Activated CD4-positive, alpha-beta T cell treated with anti-CD3 and anti-CD28 coated beads, Interleukin-2, amount 10 ng/mL, durations not matched to agents 24 days and 14 days (primary cell): ENCODE measurements around the gene FN3KRP. TPM values are rescaled to one million over a fixed set of nuclear protein-coding genes. Genes with fewer than 3 reads are reported as not detected.
A peak's percentile ranks its signal among the peaks of the same experiment; 100 is the strongest.
"Not testable (repeated sequence)": the region's sequence is repeated elsewhere in the genome, so short reads cannot be mapped to it uniquely, and the experiment has no call there.

Source experiments
- DNase-seq: peaks from one replicate; pipeline ENCODE4 v3.0.0; 2022
- H3K27ac Mint-ChIP-seq: one replicate; pipeline ENCODE4 v1.8.0; 2022; ENCODE audit warnings: mild to moderate bottlenecking, mixed read lengths
- H3K27me3 Mint-ChIP-seq: one replicate; pipeline ENCODE4 v1.8.0; 2022; ENCODE audit warnings: mixed read lengths
- H3K36me3 Mint-ChIP-seq: one replicate; pipeline ENCODE4 v1.8.0; 2022; ENCODE audit warnings: low read depth, mild to moderate bottlenecking, mixed read lengths
- H3K4me1 Mint-ChIP-seq: one replicate; pipeline ENCODE4 v1.8.0; 2021; ENCODE audit warnings: mixed read lengths
- H3K4me3 Mint-ChIP-seq: one replicate; pipeline ENCODE4 v1.8.0; 2022; ENCODE audit warnings: mild to moderate bottlenecking, moderate library complexity, mixed read lengths
- H3K9me3 Mint-ChIP-seq: one replicate; pipeline ENCODE4 v1.8.0; 2021; ENCODE audit warnings: mixed read lengths
- intact Hi-C: fragments of 100-400 bp; cut with micrococcal nuclease; formaldehyde crosslinking; loops from one replicate; pipeline ENCODE4 v1.15.1; 2023
- total RNA-seq: library from RNA; stranded (reverse); gene quantifications from 2 replicates; pipeline ENCODE4 v1.2.3, GENCODE V29; 2022

The FN3KRP gene
- total RNA-seq, 1 donor from 2014 or later = 43.4 TPM

DNA sequence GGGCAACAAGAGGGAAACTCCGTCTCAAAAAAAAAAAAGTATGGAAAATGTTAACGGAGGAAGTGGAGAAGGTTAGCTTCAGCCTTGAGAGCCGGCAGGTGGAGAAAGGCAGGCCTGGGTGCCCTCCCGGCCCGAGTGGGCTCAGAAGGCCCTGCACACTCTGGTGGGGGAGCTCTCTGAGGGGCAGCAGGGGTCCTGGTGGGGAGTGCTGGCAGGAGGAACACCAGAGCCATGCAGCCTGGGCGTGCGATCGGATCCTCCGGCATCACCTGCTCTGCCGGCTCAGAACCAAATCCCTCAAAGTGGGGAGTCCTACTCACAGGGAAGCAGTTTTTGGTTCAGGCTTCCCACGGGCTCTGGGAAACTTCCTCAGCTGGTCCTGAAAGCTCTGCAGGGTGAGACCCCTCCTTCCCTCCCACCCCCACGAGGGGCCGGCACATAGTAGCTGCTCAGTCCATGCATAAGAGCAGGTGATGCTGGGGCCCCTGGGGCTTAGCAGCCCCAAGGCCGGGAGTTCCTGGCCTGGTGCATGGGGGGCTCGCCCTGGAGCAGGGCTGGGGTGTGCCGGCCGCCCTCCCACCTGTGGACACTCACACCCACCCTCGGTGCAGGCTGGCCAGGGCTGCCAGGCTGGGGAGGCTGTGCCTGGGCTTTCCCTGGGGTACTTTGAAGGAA is 20.1 kb downstream of the FN3KRP start:
- no peaks in the 10 kb centered on the region for H3K4me1 Mint-ChIP-seq
- no peak overlapping the region for H3K4me3 Mint-ChIP-seq
- DNase-seq = no peak
- peaks cover 20% of the 10 kb centered on the region for H3K9me3 Mint-ChIP-seq
- no peak overlapping the region for H3K27ac Mint-ChIP-seq
- intact Hi-C loops = no loop called here
- H3K36me3 Mint-ChIP-seq = peaks cover 38% of the 10 kb centered on the region
- H3K27me3 Mint-ChIP-seq = no peaks in the 10 kb centered on the region

DNA sequence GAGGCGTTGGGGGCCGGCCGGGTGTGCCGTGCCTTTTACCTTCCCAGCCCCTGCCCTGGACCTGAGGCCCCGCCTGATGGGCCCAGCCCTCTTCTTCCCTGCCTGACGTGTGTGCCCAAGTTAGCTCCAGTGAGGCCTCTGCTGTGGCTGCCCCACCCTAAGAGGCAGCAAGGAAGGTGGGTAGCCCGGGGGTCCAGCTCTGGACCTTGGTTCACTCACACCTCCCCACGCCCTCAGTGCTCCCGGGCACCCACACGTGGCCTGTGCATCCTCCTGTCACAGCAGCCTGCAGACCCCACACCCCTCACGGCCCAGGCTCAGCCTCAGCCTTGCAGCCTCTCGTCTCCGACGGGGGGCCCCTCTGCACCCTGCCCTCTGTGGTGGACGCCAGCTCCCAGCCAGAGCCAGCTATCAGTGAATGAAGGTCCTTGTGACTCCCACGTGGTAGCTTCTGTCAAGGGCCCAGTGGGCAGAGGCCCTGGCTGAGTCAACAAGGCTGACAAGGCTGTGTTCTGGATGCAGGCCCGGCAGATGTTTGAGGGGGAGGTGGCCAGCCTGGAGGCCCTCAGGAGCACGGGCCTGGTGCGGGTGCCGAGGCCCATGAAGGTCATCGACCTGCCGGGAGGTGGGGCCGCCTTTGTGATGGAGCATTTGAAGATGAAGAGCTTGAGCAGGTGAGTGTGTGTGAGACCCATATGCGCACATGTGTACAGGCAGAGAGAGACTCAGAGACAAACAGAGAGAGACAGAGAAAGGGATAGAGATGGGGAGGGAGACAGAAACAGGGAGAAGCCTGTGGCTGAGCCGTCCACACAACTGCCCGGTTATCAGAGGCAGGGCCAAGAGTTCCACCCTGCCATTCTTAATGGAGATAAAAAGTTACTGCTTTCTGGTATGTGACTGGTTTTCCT is 21.7 kb downstream of the FN3KRP start:
- no peak for DNase-seq
- H3K4me3 Mint-ChIP-seq = no peak overlapping the region
- intact Hi-C loops = no loop called here

DNA sequence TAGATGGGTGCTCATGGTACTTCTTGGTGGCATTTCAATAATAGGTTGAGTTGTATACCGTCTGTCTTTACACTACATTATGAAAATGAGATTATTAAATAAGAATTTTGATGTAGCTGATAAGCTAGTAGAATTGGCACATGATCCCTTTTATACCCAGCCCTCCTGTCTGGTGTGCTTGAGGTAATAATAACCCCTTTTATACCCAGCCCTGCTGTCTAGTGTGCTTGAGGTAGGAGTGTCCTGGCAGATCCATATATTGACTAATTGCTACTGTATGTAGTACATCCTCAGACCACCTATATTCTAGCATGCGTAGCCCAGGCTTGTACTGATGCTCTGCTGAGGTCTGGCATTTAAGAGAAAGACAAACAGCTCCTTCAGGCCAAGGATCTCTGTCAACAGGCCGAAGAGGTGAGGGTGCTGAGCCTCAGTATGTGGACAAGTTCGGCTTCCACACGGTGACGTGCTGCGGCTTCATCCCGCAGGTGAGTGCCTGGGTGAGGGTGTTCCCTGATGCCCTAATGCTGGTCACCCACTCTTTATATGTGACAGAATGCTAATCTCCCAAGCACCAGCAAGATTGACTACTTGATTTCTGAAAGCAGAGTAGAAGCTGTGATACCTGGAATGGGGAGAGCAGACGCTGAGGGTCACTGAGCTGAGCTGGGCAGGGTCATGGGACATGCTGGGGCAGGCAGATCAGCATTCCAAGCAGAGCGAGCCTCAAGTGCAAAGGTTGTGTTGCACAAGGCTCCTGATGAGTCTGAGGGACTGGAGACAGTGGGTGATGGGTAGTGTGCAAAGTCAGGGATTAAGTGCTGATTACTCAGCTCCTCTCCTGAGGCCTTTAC is 24.6 kb downstream of the FN3KRP start:
- intact Hi-C loops = no loop called here
- H3K4me1 Mint-ChIP-seq = no peaks in the 10 kb centered on the region
- DNase-seq = no peak
- H3K27ac Mint-ChIP-seq = no peak overlapping the region
- H3K27me3 Mint-ChIP-seq = no peaks in the 10 kb centered on the region
- peaks cover 24% of the 10 kb centered on the region for H3K36me3 Mint-ChIP-seq
- H3K4me3 Mint-ChIP-seq = no peak overlapping the region
- H3K9me3 Mint-ChIP-seq = peaks cover 19% of the 10 kb centered on the region

More for the DNA sequence above, 21.7 kb downstream of the FN3KRP start:
- no peaks in the 10 kb centered on the region for H3K4me1 Mint-ChIP-seq
- H3K36me3 Mint-ChIP-seq = peaks cover 32% of the 10 kb centered on the region
- H3K9me3 Mint-ChIP-seq = peaks cover 21% of the 10 kb centered on the region
- no peak overlapping the region for H3K27ac Mint-ChIP-seq
- no peaks in the 10 kb centered on the region for H3K27me3 Mint-ChIP-seq

DNA sequence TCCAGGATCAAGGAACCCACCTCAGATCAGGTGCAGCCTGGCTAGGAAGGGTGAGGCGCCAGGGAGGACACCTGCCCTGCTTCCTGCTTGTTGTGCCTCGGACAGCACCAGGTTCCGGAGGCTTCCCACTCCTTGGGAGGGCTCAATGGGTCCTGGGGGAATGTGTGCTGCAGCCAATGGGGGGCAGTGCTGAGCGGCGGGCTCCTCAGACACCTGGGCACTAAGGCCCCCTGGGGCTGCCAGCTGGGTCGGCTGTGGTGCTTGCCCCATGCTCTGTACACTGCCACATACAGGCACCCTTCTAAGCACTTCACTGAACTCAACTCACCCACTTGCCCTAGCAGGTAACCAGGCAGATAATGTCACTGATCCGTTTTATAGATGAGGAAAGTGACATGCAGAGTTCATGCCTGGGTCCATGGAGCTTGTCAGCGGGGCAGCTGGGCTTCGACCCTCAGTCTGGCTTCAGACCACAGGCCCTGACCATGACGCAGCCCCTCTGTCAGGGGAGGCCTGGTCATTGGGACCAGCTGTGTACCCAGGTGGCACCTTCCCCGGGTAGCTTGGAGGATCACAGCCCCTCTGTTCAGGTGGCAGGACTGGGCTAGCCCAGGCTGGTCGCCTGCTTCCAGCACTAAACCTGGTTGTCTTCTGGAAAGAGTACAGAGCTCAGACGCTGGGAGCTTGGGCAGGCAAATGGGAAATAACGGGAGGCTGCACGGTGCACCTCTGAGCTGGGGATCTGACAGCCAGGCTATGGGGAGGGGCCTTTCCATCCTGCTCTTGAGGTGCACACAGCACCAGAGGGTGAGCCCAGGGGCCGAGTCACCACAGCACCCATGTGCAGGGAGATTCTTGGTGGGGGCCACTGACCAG is 27.1 kb downstream of the FN3KRP start:
- no peak for DNase-seq
- peaks cover 24% of the 10 kb centered on the region for H3K36me3 Mint-ChIP-seq
- intact Hi-C loops = no loop called here

DNA sequence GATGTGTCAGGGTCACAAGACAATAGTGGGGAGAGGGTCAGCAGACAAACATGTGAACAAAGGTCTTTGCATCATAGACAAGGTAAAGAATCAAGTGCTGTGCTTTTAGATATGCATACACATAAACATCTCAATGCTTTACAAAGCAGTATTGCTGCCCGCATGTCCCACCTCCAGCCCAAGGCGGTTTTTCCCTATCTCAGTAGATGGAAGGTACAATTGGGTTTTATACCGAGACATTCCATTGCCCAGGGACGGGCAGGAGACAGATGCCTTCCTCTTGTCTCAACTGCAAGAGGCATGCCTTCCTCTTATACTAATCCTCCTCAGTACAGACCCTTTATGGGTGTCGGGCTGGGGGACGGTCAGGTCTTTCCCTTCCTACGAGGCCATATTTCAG is 28.2 kb downstream of the FN3KRP start:
- intact Hi-C loops, H3K4me1 Mint-ChIP-seq, H3K27ac Mint-ChIP-seq, H3K27me3 Mint-ChIP-seq, H3K4me3 Mint-ChIP-seq, DNase-seq: not testable (repeated sequence)
- peaks cover 23% of the 10 kb centered on the region for H3K36me3 Mint-ChIP-seq
- peaks cover 21% of the 10 kb centered on the region for H3K9me3 Mint-ChIP-seq

More for the DNA sequence above, 27.1 kb downstream of the FN3KRP start:
- Mint-ChIP-seq H3K27ac (no peak overlapping the region), H3K4me1 (no peaks in the 10 kb centered on the region), H3K9me3 (peaks cover 22% of the 10 kb centered on the region), H3K4me3 (no peak overlapping the region), H3K27me3 (no peaks in the 10 kb centered on the region)

DNA sequence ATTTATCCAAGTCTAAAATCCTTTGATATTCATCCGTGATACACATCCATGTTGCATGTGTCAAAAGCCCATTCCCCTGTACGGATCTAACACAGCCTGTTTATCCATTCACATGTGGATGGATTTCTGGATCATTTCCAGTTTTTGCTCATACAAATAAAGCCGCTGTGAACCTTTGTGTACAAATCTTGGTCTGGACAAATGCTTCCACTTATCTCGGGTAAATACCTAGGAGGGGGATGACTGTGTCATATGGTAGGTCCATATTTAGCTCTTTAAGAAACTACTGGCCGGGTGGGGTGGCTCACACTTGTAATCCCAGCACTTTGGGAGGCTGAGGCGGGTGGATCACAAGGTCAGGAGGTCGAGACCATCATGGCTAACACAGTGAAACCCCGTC is 29.0 kb downstream of the FN3KRP start:
- no peak overlapping the region for H3K27ac Mint-ChIP-seq
- no peak for DNase-seq
- H3K36me3 Mint-ChIP-seq = peaks cover 17% of the 10 kb centered on the region
- H3K9me3 Mint-ChIP-seq = peaks cover 17% of the 10 kb centered on the region
- no peak overlapping the region for H3K4me3 Mint-ChIP-seq
- no peaks in the 10 kb centered on the region for H3K27me3 Mint-ChIP-seq
- intact Hi-C loops = no loop called here
- H3K4me1 Mint-ChIP-seq = no peaks in the 10 kb centered on the region

DNA sequence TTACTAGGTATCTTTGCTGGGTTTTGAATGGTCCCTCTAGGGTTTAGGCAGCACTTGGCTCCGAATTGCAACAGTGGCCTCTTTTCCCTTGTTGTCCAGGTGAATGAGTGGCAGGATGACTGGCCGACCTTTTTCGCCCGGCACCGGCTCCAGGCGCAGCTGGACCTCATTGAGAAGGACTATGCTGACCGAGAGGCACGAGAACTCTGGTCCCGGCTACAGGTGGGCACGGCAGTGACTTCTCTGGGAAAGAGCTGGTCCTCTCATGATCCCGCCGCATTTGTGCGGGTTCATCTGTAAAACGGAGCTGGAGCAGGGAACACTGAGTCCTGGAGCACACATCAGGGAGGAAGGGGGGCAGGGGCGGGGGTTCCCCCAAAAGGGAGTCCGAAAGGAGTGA is 32.2 kb downstream of the FN3KRP start:
- peaks cover 4% of the 10 kb centered on the region for H3K9me3 Mint-ChIP-seq
- peaks cover 9% of the 10 kb centered on the region for H3K4me1 Mint-ChIP-seq
- intact Hi-C loops = no loop called here
- H3K27ac Mint-ChIP-seq = no peak overlapping the region
- H3K27me3 Mint-ChIP-seq = no peaks in the 10 kb centered on the region
- DNase-seq = no peak
- no peaks in the 10 kb centered on the region for H3K36me3 Mint-ChIP-seq
- no peak overlapping the region for H3K4me3 Mint-ChIP-seq

DNA sequence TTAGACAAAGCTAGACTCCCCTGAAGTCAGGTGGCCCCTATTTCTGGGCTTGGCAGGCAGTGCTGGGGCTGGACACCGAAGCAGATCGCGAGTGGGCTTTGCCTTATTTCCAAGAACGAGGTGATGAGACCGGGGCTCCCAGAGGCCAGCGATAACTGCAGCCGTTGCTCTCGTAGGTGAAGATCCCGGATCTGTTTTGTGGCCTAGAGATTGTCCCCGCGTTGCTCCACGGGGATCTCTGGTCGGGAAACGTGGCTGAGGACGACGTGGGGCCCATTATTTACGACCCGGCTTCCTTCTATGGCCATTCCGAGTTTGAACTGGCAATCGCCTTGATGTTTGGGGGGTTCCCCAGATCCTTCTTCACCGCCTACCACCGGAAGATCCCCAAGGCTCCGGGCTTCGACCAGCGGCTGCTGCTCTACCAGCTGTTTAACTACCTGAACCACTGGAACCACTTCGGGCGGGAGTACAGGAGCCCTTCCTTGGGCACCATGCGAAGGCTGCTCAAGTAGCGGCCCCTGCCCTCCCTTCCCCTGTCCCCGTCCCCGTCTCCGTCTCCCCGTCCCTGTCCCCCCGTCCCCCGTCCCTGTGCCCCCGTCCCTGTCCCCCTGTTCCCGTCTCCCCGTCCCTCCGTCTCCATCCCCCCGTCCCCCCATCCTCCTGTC is 33.9 kb downstream of the FN3KRP start:
- peak overlapping the region; percentile 45 for H3K27ac Mint-ChIP-seq
- peaks cover 4% of the 10 kb centered on the region for H3K9me3 Mint-ChIP-seq
- DNase-seq = peak; percentile 62
- no peaks in the 10 kb centered on the region for H3K27me3 Mint-ChIP-seq
- peaks cover 2% of the 10 kb centered on the region for H3K36me3 Mint-ChIP-seq
- H3K4me3 Mint-ChIP-seq = peak overlapping the region; percentile 62
- peaks cover 21% of the 10 kb centered on the region for H3K4me1 Mint-ChIP-seq
- intact Hi-C loops = loop anchor here (10.0 kb wide), 1 partner anchor 296 kb away; the partner anchor contains the start of genes CYBC1 and NARF

DNA sequence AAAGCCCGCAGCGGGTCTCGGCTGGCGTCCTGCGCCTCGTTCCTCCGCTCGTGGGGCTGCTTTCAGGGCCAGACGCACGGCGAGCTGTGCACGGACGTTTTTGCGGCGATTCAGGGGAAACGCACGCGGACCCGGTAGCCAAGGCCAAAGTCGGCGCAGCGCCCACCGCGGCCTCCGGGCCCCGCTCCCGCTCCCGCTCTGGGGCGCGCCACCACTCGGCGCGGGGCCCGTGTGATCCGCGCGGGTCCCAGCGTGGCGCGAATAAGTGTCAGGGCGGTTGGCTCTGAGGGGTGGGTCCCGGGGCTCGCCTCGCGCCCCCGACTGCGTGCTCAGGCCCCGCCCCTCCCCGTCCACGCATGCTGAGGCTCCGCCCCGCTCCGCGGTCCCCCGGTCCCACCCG is 34.7 kb downstream of the FN3KRP start:
- peak; percentile 92 for DNase-seq
- Mint-ChIP-seq H3K36me3 (peaks cover 5% of the 10 kb centered on the region), H3K27ac (no peak overlapping the region), H3K4me3 (peak overlapping the region; percentile 15), H3K9me3 (peaks cover 2% of the 10 kb centered on the region), H3K27me3 (no peaks in the 10 kb centered on the region), H3K4me1 (peaks cover 24% of the 10 kb centered on the region)
- intact Hi-C loops = loop anchor here (10.0 kb wide), 1 partner anchor 296 kb away; the partner anchor contains the start of genes CYBC1 and NARF

DNA sequence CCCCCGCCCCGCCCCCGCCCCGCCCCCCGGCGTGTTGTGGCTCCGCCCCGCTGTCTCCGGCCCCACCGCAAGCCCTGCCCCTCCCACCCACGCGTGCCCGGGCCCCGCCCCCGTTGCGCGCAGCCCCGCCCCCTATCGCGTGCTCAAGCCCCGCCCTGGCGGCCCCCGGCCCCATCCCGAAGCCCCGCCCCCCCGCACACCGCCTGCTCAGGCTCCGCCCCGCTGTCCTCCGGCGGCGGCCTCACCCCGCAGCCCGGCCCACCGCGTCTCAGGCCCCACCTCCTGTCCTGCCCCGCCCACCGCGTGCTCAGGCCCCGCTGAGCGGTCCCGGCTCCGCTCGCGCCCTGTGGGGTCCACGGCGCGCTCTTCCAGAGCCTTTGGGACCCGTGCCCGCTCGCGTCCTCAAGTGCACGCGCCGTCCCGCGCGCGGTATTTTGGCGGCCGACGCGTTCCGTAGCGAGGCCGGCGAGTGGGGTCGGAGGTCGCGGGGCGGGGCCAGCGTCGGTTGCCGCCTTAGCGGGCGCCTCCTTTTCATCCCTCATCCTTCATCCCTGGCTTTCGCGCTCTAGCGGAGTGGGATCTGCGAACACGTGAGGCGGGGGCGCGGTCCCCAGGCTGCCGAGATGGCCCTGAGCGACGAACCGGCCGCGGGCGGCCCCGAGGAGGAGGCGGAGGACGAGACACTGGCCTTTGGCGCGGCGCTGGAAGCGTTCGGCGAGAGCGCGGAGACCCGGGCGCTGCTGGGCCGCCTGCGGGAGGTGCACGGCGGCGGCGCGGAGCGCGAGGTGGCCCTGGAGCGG is 35.3 kb downstream of the FN3KRP start, which contains the start of gene TBCD:
Gene TBCD (plus strand): TSS at position 495 of the 800 bp plus-strand sequence. CDS start 129 bp downstream, at position 624.
- H3K9me3 Mint-ChIP-seq = no peaks in the 10 kb centered on the region
- H3K36me3 Mint-ChIP-seq = peaks cover 7% of the 10 kb centered on the region
- H3K27ac Mint-ChIP-seq = peak within 1 kb of the TSS; percentile 87
- peaks cover 24% of the 10 kb centered on the region for H3K4me1 Mint-ChIP-seq
- peak within 1 kb of the TSS; percentile 93 for H3K4me3 Mint-ChIP-seq
- DNase-seq = peak; percentile 96
- H3K27me3 Mint-ChIP-seq = no peaks in the 10 kb centered on the region
- intact Hi-C loops = loop anchor here (1.0 to 10.0 kb wide), 4 partner anchors 35 to 297 kb away; partner anchors contain the start of genes CYBC1, FN3KRP, NARF and RAB40B

DNA sequence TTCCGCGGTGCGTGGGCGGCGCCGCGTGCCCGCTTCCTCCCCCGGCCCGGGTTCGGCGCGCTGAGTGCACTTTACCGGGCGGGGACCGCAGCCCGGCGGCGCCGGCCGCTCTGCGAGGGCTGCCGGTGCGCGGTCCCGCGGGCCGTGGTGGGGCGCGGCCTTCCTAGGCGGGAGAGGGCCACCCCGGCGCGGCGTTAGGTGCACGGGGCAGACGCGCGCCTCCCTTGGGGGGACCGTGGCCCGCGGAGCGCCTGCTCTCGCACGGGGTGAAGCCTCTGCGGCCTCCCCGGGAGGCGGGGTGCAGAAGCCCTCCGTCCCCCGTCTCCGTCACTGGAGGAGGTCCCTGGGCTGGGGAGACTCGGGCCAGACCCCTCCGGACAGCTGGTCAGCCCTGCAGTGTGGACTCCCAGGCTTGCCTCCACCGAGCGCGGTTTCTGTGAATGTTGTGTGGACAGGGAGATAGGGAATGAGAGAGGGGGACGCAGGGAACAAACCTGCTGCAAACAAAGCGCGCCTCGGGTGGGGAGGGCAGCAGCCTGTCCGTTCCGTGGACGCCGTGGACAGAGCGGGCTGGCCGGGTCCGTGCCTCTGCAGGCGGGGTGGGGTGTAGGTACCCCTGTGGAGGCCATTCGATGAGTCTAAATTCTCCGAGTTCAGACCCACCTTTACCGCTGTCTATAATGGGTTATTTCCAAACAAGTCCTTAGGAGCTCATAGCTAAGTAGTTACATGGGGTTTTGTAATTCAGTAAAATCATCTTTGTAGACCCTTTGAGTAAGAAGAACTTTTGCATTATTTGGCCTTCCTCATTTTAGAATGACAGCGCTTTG is 36.1 kb downstream of the FN3KRP start:
- intact Hi-C loops = loop anchor here (1.0 to 10.0 kb wide), 4 partner anchors 36 to 298 kb away; partner anchors contain the start of genes CYBC1, FN3KRP, NARF and RAB40B
- DNase-seq = no peak

More for the DNA sequence above, 36.1 kb downstream of the FN3KRP start:
- Mint-ChIP-seq H3K36me3 (peaks cover 12% of the 10 kb centered on the region), H3K27ac (peak overlapping the region; percentile 72), H3K9me3 (no peaks in the 10 kb centered on the region), H3K4me1 (peaks cover 24% of the 10 kb centered on the region), H3K4me3 (peak overlapping the region; percentile 93), H3K27me3 (no peaks in the 10 kb centered on the region)
